ENCODE results near the gene TAPT1. TPM values are rescaled to one million over a fixed set of nuclear protein-coding genes. Genes with fewer than 3 reads are reported as not detected.
A peak's percentile ranks its signal among the peaks of the same experiment; 100 is the strongest.

The TAPT1 gene
- total and polyA plus RNA-seq, 2 of the 13 experiments (the other 11 are each of a cell fraction or from before 2014, with no cell fraction given), result 24.5 to 25.3 TPM

- TF ChIP-seq ARID3A (IDR thresholded peaks at IDR 0.05; ENCODE audit: low read depth, low read length) (peak; percentile 90), E2F2 (CRISPR knock-in tag; IDR thresholded peaks at IDR 0.05; ENCODE audit: borderline replicate concordance) (no peak), ZNF484 (CRISPR knock-in tag; IDR thresholded peaks at IDR 0.05; ENCODE audit: borderline replicate concordance, low read depth) (no peak), PAWR (CRISPR knock-in tag; IDR thresholded peaks at IDR 0.05; ENCODE audit: borderline replicate concordance) (no peak), KLF12 (CRISPR knock-in tag; IDR thresholded peaks at IDR 0.05; ENCODE audit: borderline replicate concordance) (no peak), ERF (CRISPR knock-in tag; IDR thresholded peaks at IDR 0.05) (0 out of 2 replicates have a peak, but pooled peaks have one; percentile 26), EHMT2 (IDR thresholded peaks at IDR 0.05; ENCODE audit: borderline replicate concordance, low read depth, low read length) (no peak), TRAFD1 (CRISPR knock-in tag; IDR thresholded peaks at IDR 0.05; ENCODE audit: borderline replicate concordance) (no peak), ZNF549 (CRISPR knock-in tag; IDR thresholded peaks at IDR 0.05) (no peak), ZNF557 (CRISPR knock-in tag; IDR thresholded peaks at IDR 0.05) (no peak), ZBTB26 (CRISPR knock-in tag; IDR thresholded peaks at IDR 0.05; ENCODE audit: borderline replicate concordance) (no peak), HOXD1 (CRISPR knock-in tag; IDR thresholded peaks at IDR 0.05) (no peak), TCF12 (IDR thresholded peaks at IDR 0.05) (no peak), TCF12 (CRISPR knock-in tag; IDR thresholded peaks at IDR 0.05) (0 out of 2 replicates have a peak, but pooled peaks have one; percentile 50), POLR2AphosphoS5 (IDR thresholded peaks at IDR 0.05; ENCODE audit: low read depth, low read length) (no peak), EZH2 (conservative IDR thresholded peaks at IDR 0.05; ENCODE audit: low read depth, low read length) (no peak), TEF (CRISPR knock-in tag; IDR thresholded peaks at IDR 0.05) (no peak), TCF7L2 (IDR thresholded peaks at IDR 0.05; ENCODE audit: low read depth, low read length) (no peak), STAG1 (CRISPR knock-in tag; IDR thresholded peaks at IDR 0.05) (no peak), ZNF230 (CRISPR knock-in tag; IDR thresholded peaks at IDR 0.05) (no peak), SMAD9 (CRISPR knock-in tag; IDR thresholded peaks at IDR 0.05) (no peak), ZNF207 (IDR thresholded peaks at IDR 0.05; ENCODE audit: borderline replicate concordance) (no peak), ZNF747 (CRISPR knock-in tag; IDR thresholded peaks at IDR 0.05; ENCODE audit: borderline replicate concordance) (no peak), POLR2G (IDR thresholded peaks at IDR 0.05; ENCODE audit: low read depth, low read length) (no peak), ZNF761 (CRISPR knock-in tag; conservative IDR thresholded peaks at IDR 0.05) (no peak), POLR2AphosphoS2 (IDR thresholded peaks at IDR 0.05; ENCODE audit: low read depth, low read length) (no peak), MIER3 (CRISPR knock-in tag; IDR thresholded peaks at IDR 0.05; ENCODE audit: borderline replicate concordance) (peak; percentile 64; the same call in 1 of the 2 replicates)
These were observed 96.9 kb downstream of the TAPT1 start (continued) for GRCh38 chr4:16129336-16129735.

Data from HepG2 (cell line).